PC-3 (cell line): Measurements from ENCODE around the gene PAQR5. TPM values are rescaled to one million over a fixed set of nuclear protein-coding genes. Genes with fewer than 3 reads are reported as not detected.
A peak's percentile ranks its signal among the peaks of the same experiment; 100 is the strongest.

ENCODE experiments used
- ATAC-seq: fragments of 200-7000 bp; cut with Tn5 transposase; 2 replicates; pipeline ENCODE4 v1.9.1; 2020; ENCODE audit warnings: mild to moderate bottlenecking, moderate library complexity
- BruUV-seq: library from RNA; stranded (reverse); fragments of 400-500 nt; replicated peaks from 2 replicates; lab custom pipeline; 2021; lab: Mats Ljungman, UMichigan
- CTCF ChIA-PET: fragments of 300-600 bp; sonication (Branson Sonifier 250); formaldehyde crosslinking; loops from one replicate; lab custom pipeline; 2022; ENCODE audit warnings: antibody characterized with exemption; lab: Charles Lee
- POLR2A ChIA-PET: fragments of 300-600 bp; sonication (Branson Sonifier 250); formaldehyde crosslinking; loops from one replicate; lab custom pipeline; 2022; ENCODE audit warnings: antibody characterized with exemption; ENCODE audit not compliant: unreplicated experiment; lab: Charles Lee
- DNase-seq: peaks from one replicate; pipeline ENCODE4 v3.0.0-alpha.2; 2015
- H2AFZ ChIP-seq: fragments of 300-600 bp; sonication (generic); 2 replicates; pipeline ENCODE4 v1.6.0; 2016; ENCODE audit warnings: antibody characterized with exemption, low read length
- H3F3A ChIP-seq: fragments of 300-600 bp; sonication (generic); one replicate; pipeline ENCODE4 v1.6.0; 2017; ENCODE audit warnings: antibody characterized with exemption, low read length, control low read depth, mild to moderate bottlenecking; ENCODE audit not compliant: unreplicated experiment
- H3K27ac ChIP-seq: fragments of 300-600 bp; sonication (generic); 2 replicates; pipeline ENCODE4 v1.5.1; 2016; ENCODE audit warnings: mild to moderate bottlenecking, low read length
- H3K27me3 ChIP-seq: fragments of 300-600 bp; sonication (generic); 2 replicates; pipeline ENCODE4 v1.6.1; 2016; ENCODE audit warnings: low read length, mixed read lengths
- H3K36me3 ChIP-seq: fragments of 300-600 bp; sonication (generic); 2 replicates; pipeline ENCODE4 v1.6.1; 2016; ENCODE audit warnings: low read depth, mixed run types, low read length, mixed read lengths
- H3K4me1 ChIP-seq: fragments of 300-600 bp; sonication (generic); 2 replicates; pipeline ENCODE4 v1.5.1; 2016; ENCODE audit warnings: low read length; ENCODE audit not compliant: insufficient read depth
- H3K4me2 ChIP-seq: fragments of 300-600 bp; sonication (generic); 2 replicates; pipeline ENCODE4 v1.6.0; 2016; ENCODE audit warnings: low read length
- H3K4me3 ChIP-seq: fragments of 300-600 bp; sonication (generic); 2 replicates; pipeline ENCODE4 v1.5.1; 2016; ENCODE audit warnings: mild to moderate bottlenecking, low read length, mixed read lengths
- H3K79me2 ChIP-seq: fragments of 300-600 bp; sonication (generic); 2 replicates; pipeline ENCODE4 v1.6.1; 2017; ENCODE audit warnings: low read length, mixed read lengths
- H3K9ac ChIP-seq: fragments of 300-600 bp; sonication (generic); 2 replicates; pipeline ENCODE4 v1.6.0; 2016; ENCODE audit warnings: mild to moderate bottlenecking, low read length
- H3K9me2 ChIP-seq: fragments of 300-600 bp; sonication (generic); replicated peaks from 2 replicates; pipeline ENCODE4 v1.6.1; 2016; ENCODE audit warnings: mixed run types, low read length, mixed read lengths
- H3K9me3 ChIP-seq: fragments of 300-600 bp; sonication (generic); 2 replicates; pipeline ENCODE4 v1.6.1; 2016; ENCODE audit warnings: low read length, mixed read lengths
- H4K20me1 ChIP-seq: fragments of 300-600 bp; sonication (generic); 2 replicates; pipeline ENCODE4 v1.6.1; 2016; ENCODE audit warnings: low read length, mixed read lengths
- EZH2 ChIP-seq: fragments of 300-600 bp; sonication (generic); IDR thresholded peaks from one replicate; pipeline ENCODE4 v1.6.1; 2017; ENCODE audit warnings: antibody characterized with exemption, mild to moderate bottlenecking, low read length; ENCODE audit not compliant: unreplicated experiment
- EZH2phosphoT487 ChIP-seq: fragments of 300-600 bp; sonication (generic); IDR thresholded peaks from 2 replicates; pipeline ENCODE4 v1.6.1; 2018; ENCODE audit warnings: mild to moderate bottlenecking, antibody characterized with exemption, low read length, borderline replicate concordance
- intact Hi-C: fragments of 100-400 bp; cut with micrococcal nuclease; formaldehyde crosslinking; loops from 2 replicates; pipeline ENCODE4 v1.9.0; 2023
- total RNA-seq: library from RNA; depleted of rRNA; stranded (reverse); fragments of >200 nt; gene quantifications from 2 replicates; pipeline ENCODE4 v1.2.3, GENCODE V29; 2014
- TF ChIP-seq, protein P1 (sequence below): fragments of 300-600 bp; sonication (generic); conservative IDR thresholded peaks from 2 replicates; pipeline ENCODE4 v1.5.1; 2017; ENCODE audit warnings: antibody characterized with exemption, low read depth, mild to moderate bottlenecking, low read length

Gene PAQR5
- total RNA-seq, 1 experiment from 2014 or later = 12.2 TPM

DNA sequence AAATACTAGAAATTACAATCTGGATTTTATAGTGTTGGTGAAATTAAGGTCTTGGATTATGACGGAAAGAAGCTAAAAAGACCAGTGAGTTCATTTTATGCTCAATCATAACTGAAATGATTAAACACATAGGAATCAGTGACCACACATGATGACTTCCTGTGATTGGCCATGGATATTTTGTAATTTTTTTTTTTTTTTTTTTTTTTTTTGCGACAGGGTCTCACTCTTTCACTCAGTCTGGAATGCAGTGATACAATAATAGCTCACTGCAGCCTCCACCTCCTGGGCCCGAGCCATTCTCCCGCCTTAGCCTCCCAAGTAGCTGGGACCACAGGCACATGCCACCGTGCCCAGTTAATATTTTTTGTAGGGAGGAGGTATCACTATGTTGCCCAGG is 47.4 kb downstream of the PAQR5 start:
- Histone ChIP-seq H3K79me2 (no peaks in the 10 kb centered on the region), H4K20me1 (no peaks in the 10 kb centered on the region), H3K4me3 (no peak overlapping the region), H3K9ac (no peak overlapping the region), H3K4me1 (peaks cover 11% of the 10 kb centered on the region), H3K27ac (no peak overlapping the region), H2AFZ (no peak overlapping the region), H3K9me3 (no peaks in the 10 kb centered on the region), H3K27me3 (no peaks in the 10 kb centered on the region), H3K36me3 (no peaks in the 10 kb centered on the region), H3F3A (no peaks in the 10 kb centered on the region), H3K4me2 (no peak overlapping the region), H3K9me2 (no peaks in the 10 kb centered on the region)
- ATAC-seq (no peak), DNase-seq (peak; percentile 25)
- TF ChIP-seq, protein P1, sequence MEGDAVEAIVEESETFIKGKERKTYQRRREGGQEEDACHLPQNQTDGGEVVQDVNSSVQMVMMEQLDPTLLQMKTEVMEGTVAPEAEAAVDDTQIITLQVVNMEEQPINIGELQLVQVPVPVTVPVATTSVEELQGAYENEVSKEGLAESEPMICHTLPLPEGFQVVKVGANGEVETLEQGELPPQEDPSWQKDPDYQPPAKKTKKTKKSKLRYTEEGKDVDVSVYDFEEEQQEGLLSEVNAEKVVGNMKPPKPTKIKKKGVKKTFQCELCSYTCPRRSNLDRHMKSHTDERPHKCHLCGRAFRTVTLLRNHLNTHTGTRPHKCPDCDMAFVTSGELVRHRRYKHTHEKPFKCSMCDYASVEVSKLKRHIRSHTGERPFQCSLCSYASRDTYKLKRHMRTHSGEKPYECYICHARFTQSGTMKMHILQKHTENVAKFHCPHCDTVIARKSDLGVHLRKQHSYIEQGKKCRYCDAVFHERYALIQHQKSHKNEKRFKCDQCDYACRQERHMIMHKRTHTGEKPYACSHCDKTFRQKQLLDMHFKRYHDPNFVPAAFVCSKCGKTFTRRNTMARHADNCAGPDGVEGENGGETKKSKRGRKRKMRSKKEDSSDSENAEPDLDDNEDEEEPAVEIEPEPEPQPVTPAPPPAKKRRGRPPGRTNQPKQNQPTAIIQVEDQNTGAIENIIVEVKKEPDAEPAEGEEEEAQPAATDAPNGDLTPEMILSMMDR = no peak
- TF ChIP-seq EZH2phosphoT487 (no peak), EZH2 (no peak)
- ChIA-PET CTCF (interaction anchor here (0.6 kb wide), 1 partner anchor 402 kb away, joined by 8 read pairs; no protein-coding TSS in a partner anchor), POLR2A (no interaction called here)
- BruUV-seq = no TSS peak
- intact Hi-C loops = no loop called here

DNA sequence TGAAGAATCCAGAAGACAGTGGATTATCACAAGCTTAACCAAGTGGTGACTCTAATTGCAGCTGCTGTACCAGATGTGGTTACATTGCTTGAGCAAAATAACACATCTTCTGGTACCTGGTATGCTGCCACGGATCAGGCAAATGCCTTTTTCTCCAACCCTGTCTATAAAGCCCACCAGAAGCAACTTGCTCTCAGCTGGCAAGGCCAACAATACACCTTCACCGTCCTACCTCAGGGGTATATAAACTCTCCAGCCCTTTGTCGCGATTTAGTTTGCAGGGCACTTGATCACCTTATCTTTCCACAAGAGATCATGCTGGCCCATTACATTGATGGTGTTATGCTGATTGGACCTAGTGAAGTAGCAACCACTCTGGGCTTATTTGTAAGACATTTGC is 52.6 kb downstream of the PAQR5 start:
- Histone ChIP-seq H3K27ac (no peak overlapping the region), H3K4me3 (no peak overlapping the region), H2AFZ (no peak overlapping the region), H3K4me1 (no peaks in the 10 kb centered on the region), H3K9ac (no peak overlapping the region), H3F3A (no peaks in the 10 kb centered on the region), H3K79me2 (no peaks in the 10 kb centered on the region), H3K36me3 (no peaks in the 10 kb centered on the region), H3K4me2 (no peak overlapping the region), H3K27me3 (no peaks in the 10 kb centered on the region), H3K9me3 (no peaks in the 10 kb centered on the region), H4K20me1 (no peaks in the 10 kb centered on the region), H3K9me2 (no peaks in the 10 kb centered on the region)
- no peak for TF ChIP-seq EZH2
- no peak for TF ChIP-seq EZH2phosphoT487
- TF ChIP-seq, protein P1 = no peak
- no peak for DNase-seq
- intact Hi-C loops = no loop called here
- ChIA-PET CTCF (no interaction called here), POLR2A (interaction anchor here (0.6 kb wide), 1 partner anchor 17 kb away, joined by 5 read pairs; no protein-coding TSS in a partner anchor)
- no peak for ATAC-seq
- BruUV-seq = no TSS peak

DNA sequence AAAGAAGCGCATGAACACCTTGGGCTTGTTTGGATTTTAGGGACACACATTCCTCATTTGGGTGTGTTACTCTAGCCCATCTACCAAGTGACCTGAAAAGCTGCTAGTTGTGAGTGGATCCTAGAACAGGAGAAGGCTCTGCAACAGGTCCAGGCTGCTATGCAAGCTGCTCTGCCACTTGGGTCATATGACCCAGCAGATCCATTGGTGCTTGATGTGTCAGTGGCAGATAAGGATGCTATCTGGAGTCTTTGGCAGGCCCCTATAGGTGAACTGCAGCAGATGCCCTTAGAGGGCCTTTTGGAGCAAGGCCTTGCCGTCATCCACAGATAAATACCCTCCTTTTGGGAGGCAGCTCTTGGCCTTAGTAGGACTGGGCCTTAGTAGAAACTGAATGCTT is 53.2 kb downstream of the PAQR5 start:
- ATAC-seq = no peak
- no peak for DNase-seq
- Histone ChIP-seq H3K27ac (no peak overlapping the region), H3K9ac (no peak overlapping the region), H3K4me1 (no peaks in the 10 kb centered on the region), H3K9me2 (no peaks in the 10 kb centered on the region), H3K4me3 (no peak overlapping the region), H3K79me2 (no peaks in the 10 kb centered on the region), H3K9me3 (no peaks in the 10 kb centered on the region), H3K27me3 (no peaks in the 10 kb centered on the region), H2AFZ (no peak overlapping the region), H4K20me1 (no peaks in the 10 kb centered on the region), H3K36me3 (no peaks in the 10 kb centered on the region), H3F3A (no peaks in the 10 kb centered on the region), H3K4me2 (no peak overlapping the region)
- POLR2A ChIA-PET = no interaction called here
- TF ChIP-seq EZH2 (no peak), EZH2phosphoT487 (no peak)
- TF ChIP-seq, protein P1 = no peak
- no TSS peak for BruUV-seq
- intact Hi-C loops = no loop called here
- CTCF ChIA-PET = no interaction called here
